Measurements from ENCODE around the gene EGFR. TPM values are rescaled to one million over a fixed set of nuclear protein-coding genes. Genes with fewer than 3 reads are reported as not detected.
A peak's percentile ranks its signal among the peaks of the same experiment; 100 is the strongest.
"Not testable (repeated sequence)": the region's sequence is repeated elsewhere in the genome, so short reads cannot be mapped to it uniquely, and the experiment has no call there.

Gene EGFR
- polyA plus RNA-seq, 2 of the 4 experiments (the other 2 are of a cell fraction) = 59.5 to 63.8 TPM

GRCh38 chr7:55035410-55035809 is 16.6 kb downstream of the EGFR start:
- ATAC-seq; H3K9me3 ChIP-seq; H3K4me3 ChIP-seq; FAIRE-seq; POLR2A ChIA-PET; DNase-seq (ENCODE audit: low read depth in 1 of 2, low spot score in 1 of 2): not testable (repeated sequence)
- Histone ChIP-seq H3K27ac (peak overlapping the region; percentile 37 to 47; a peak in 5 of 6 replicates), H3K4me2 (peak overlapping the region; percentile 63), H3K4me1 (peaks cover 93% of the 10 kb centered on the region)
- CTCF ChIA-PET = interaction anchor here (1.7 kb wide), 1 partner anchor 220 kb away, joined by 7 read pairs; no protein-coding TSS in a partner anchor
- 98% methylated on average over 3 of the region's 3 CpGs for WGBS (ENCODE audit: missing lambda C conversion rate)

- WGBS (ENCODE audit: missing lambda C conversion rate) = 90% methylated on average over 13 of the region's 13 CpGs
Observed at GRCh38 chr7:55036950-55037736, 18.3 kb downstream of the EGFR start.

GRCh38 chr7:55043691-55044370 is 25.0 kb downstream of the EGFR start:
- Histone ChIP-seq H3K9me3 (no peaks in the 10 kb centered on the region), H3K4me2 (no peak overlapping the region), H3K4me3 (no peak overlapping the region), H3K4me1 (peaks cover 70% of the 10 kb centered on the region), H3K27ac (peak overlapping the region in 1 of 2 experiments; percentile 50; a peak in 2 of 6 replicates)
- POLR2A ChIA-PET = no interaction called here
- WGBS (ENCODE audit: missing lambda C conversion rate) = 87% methylated on average over 3 of the region's 3 CpGs
- DNase-seq (ENCODE audit: low read depth in 1 of 2, low spot score in 1 of 2) (no peak), ATAC-seq (no peak), FAIRE-seq (no peak)
- TF ChIP-seq GATA3 (IDR thresholded peaks at IDR 0.05; ENCODE audit: borderline replicate concordance) (no peak), KDM5A (IDR thresholded peaks at IDR 0.05) (no peak), FOSB (CRISPR knock-in tag; IDR thresholded peaks at IDR 0.05) (no peak), CEBPB (IDR thresholded peaks at IDR 0.05) (no peak), CHD4 (IDR thresholded peaks at IDR 0.05; ENCODE audit: borderline replicate concordance) (no peak)
- CTCF ChIA-PET = interaction anchor here (1.0 to 1.8 kb wide), 7 partner anchors 12 to 270 kb away, joined by 3 to 9 read pairs (median 3); no protein-coding TSS in a partner anchor

More at GRCh38 chr7:55036950-55037736, 18.3 kb downstream of the EGFR start:
- POLR2A ChIA-PET = no interaction called here
- H3K4me2 ChIP-seq = no peak overlapping the region
- no peak for TF ChIP-seq FOSL2 (IDR thresholded peaks at IDR 0.05)
- no peak for TF ChIP-seq FOSL2 (CRISPR knock-in tag; IDR thresholded peaks at IDR 0.05)
- TF ChIP-seq ESRRA (IDR thresholded peaks at IDR 0.05; ENCODE audit: borderline replicate concordance, low read length) = no peak
- TF ChIP-seq CTCF (IDR thresholded peaks at IDR 0.05) = no peak
- TF ChIP-seq CBX2 (IDR thresholded peaks at IDR 0.05; ENCODE audit: borderline replicate concordance, low read depth) = no peak
- ATAC-seq (no peak), DNase-seq (ENCODE audit: low read depth in 1 of 2, low spot score in 1 of 2) (no peak), FAIRE-seq (no peak)
- H3K4me3 ChIP-seq = no peak overlapping the region
- peaks cover 80% of the 10 kb centered on the region for H3K4me1 ChIP-seq
- peak overlapping the region in 1 of 2 experiments; percentile 51; a peak in 2 of 6 replicates for H3K27ac ChIP-seq
- CTCF ChIA-PET = interaction anchor here (0.5 to 1.9 kb wide), 11 partner anchors 12 to 218 kb away, joined by 3 to 10 read pairs (median 3); partner anchors contain the start of gene EGFR
- H3K9me3 ChIP-seq = no peaks in the 10 kb centered on the region

GRCh38 chr7:55044371-55044717 is 25.5 kb downstream of the EGFR start:
- FAIRE-seq (no peak), DNase-seq (ENCODE audit: low read depth in 1 of 2, low spot score in 1 of 2) (no peak), ATAC-seq (no peak; a peak in 1 of 6 replicates)
- Histone ChIP-seq H3K4me3 (no peak overlapping the region), H3K4me1 (peaks cover 72% of the 10 kb centered on the region), H3K9me3 (no peaks in the 10 kb centered on the region), H3K4me2 (no peak overlapping the region), H3K27ac (peak overlapping the region in 1 of 2 experiments; percentile 50; a peak in 2 of 6 replicates)
- no peak for TF ChIP-seq MAX (IDR thresholded peaks at IDR 0.05)
- TF ChIP-seq USF2 (IDR thresholded peaks at IDR 0.05) = no peak
- no peak for TF ChIP-seq GATA3 (IDR thresholded peaks at IDR 0.05; ENCODE audit: borderline replicate concordance)
- no peak for TF ChIP-seq E2F6 (IDR thresholded peaks at IDR 0.05; ENCODE audit: borderline replicate concordance, low read depth)
- TF ChIP-seq RFX5 (IDR thresholded peaks at IDR 0.05) = no peak
- TF ChIP-seq HEYL (CRISPR knock-in tag; IDR thresholded peaks at IDR 0.05) = no peak
- TF ChIP-seq MYC (IDR thresholded peaks at IDR 0.05; ENCODE audit: borderline replicate concordance, low read length) = no peak
- ChIA-PET CTCF (interaction anchor here (1.0 to 1.8 kb wide), 7 partner anchors 12 to 271 kb away, joined by 3 to 9 read pairs (median 4); no protein-coding TSS in a partner anchor), POLR2A (no interaction called here)
- WGBS (ENCODE audit: missing lambda C conversion rate) = 96% methylated on average over 6 of the region's 6 CpGs

Data from A549 (cell line).